C4-2B (cell line): ENCODE data around the gene HEXIM2.

Source experiments
- CTCF ChIP-seq: fragments of 450-650 bp; conservative IDR thresholded peaks from 2 replicates; pipeline ENCODE4 v1.5.1; 2017; ENCODE audit warnings: mild to moderate bottlenecking
- ZFX ChIP-seq: fragments of 450-650 bp; IDR thresholded peaks from 2 replicates; pipeline ENCODE4 v1.6.1; 2017

GRCh38 chr17:45143767-45144198, 17.9 kb upstream of the HEXIM2 start:
- no peak for TF ChIP-seq CTCF
- no peak for TF ChIP-seq ZFX
